ENCODE measurements around the gene CLEC9A. TPM values are rescaled to one million over a fixed set of nuclear protein-coding genes. Genes with fewer than 3 reads are reported as not detected.
A peak's percentile ranks its signal among the peaks of the same experiment; 100 is the strongest.

Gene CLEC9A
- total RNA-seq, 1 donor: 8.3 TPM

GRCh38 chr12:10065241-10065640, 34.8 kb downstream of the CLEC9A start:
- DNase-seq (ENCODE audit: low read depth in 2 of 3, low spot score in 2 of 3): no peak

- DNase-seq (ENCODE audit: low read depth in 2 of 3, low spot score in 2 of 3): no peak
Observed at GRCh38 chr12:10067264-10067663, 36.8 kb downstream of the CLEC9A start.

DNA sequence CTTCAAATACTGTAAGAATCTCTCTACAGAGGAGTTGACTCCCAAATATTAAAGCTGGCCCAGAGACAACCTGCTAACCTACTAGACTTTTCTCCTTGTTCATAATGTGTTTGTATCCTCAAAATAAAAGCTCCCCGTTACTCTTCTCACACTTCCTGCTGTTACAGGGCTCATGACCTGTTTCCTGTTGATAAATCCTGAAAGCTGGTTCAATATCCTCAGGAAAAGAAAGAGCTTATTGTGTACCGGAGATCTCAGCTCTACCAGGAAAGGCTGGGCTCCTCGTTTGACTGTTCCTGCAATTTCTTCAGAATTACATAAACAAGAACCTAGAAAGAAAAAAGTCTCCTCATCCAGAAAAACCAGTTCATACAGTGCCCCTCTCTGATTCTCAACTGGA, 37.5 kb downstream of the CLEC9A start:
- DNase-seq (ENCODE audit: low read depth in 2 of 3, low spot score in 2 of 3): peak in 2 of 3 donors; percentile 27 to 54

DNA sequence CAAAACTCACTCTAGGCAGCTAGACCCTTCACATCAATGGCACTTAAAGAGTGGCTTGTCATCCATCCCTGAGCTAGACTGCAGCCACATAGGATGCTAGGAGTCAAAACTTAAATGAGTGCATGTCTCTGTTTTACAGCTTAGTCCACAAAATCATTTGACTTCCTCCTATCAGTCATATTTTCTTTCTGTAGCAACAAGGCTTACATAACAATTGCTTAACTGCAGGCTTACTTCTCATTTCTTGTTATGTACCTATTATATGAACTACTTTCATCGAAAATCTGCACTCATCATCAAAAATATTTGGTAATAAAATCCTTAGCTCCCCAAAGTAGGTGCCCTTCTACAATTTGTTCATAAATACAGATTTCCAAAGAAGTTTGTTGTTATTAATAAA, 38.2 kb downstream of the CLEC9A start:
- peak in 2 of 3 donors; percentile 37 to 77 for DNase-seq (ENCODE audit: low read depth in 2 of 3, low spot score in 2 of 3)

GRCh38 chr12:10069099-10069498, 38.6 kb downstream of the CLEC9A start:
- peak in 2 of 3 donors; percentile 78 to 91 for DNase-seq (ENCODE audit: low read depth in 2 of 3, low spot score in 2 of 3)

- DNase-seq (ENCODE audit: low read depth in 2 of 3, low spot score in 2 of 3): no peak
Observed at GRCh38 chr12:10069976-10070375, 39.5 kb downstream of the CLEC9A start.

DNA sequence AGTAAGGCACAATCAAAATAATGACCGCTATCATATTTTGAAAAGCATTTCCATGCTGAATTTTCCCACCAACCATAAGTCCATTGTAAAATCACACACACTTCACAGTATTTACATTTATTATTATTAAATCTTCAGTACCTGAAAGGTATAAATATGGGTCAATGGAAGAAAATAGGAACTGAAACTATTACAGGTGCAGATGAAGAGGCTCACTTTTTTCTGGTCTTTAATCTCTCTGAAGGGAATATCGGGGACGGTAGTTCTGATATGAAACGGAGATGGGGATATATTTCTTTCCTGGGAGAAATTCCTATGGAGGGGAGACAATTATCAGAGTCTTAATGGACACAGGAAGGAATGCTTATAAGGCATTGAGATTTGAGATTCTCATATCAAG, 39.9 kb downstream of the CLEC9A start:
- no peak for DNase-seq (ENCODE audit: low read depth in 2 of 3, low spot score in 2 of 3)

- DNase-seq (ENCODE audit: low read depth in 2 of 3, low spot score in 2 of 3): no peak
Observed at GRCh38 chr12:10072131-10072530, 41.6 kb downstream of the CLEC9A start.

DNA sequence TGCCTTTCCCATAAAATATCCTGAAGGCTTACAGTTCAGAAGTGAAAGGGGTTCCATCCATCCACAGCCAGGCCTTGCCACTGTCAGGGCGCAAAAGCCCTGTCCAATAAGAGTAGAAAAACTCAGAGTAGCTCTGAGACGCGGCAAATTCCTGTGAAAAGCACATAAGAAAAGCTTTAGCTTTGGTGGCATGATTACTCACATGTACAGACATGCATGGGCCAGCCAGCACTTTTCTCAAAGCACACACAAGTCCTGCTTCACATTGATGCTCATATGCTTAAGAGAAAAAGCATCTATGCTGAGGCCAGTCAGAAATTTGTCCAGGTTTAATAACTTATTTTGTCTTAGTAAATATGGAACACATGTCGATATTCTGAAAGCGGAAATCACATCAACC, 42.8 kb downstream of the CLEC9A start:
- DNase-seq (ENCODE audit: low read depth in 2 of 3, low spot score in 2 of 3): no peak

DNA sequence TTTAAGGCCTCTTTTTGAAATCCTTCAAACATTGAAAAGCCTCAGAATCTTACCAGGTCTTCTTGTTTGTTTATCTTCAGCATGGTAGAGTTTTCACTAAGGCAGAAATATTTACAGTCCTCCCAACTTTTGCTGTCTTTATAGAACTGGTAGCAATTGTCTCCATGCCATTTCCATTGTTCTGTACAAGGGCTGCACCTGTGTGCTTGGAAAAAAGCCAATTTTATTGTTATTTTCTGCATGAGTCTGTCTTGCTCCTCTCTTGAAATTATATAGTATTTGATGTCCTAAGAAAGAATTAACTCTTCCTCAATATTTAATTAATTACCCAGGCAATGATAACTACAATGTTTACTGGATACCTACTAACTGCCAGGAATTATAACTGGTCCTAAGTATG, 45.0 kb downstream of the CLEC9A start:
- no peak for DNase-seq (ENCODE audit: low read depth in 2 of 3, low spot score in 2 of 3)

DNA sequence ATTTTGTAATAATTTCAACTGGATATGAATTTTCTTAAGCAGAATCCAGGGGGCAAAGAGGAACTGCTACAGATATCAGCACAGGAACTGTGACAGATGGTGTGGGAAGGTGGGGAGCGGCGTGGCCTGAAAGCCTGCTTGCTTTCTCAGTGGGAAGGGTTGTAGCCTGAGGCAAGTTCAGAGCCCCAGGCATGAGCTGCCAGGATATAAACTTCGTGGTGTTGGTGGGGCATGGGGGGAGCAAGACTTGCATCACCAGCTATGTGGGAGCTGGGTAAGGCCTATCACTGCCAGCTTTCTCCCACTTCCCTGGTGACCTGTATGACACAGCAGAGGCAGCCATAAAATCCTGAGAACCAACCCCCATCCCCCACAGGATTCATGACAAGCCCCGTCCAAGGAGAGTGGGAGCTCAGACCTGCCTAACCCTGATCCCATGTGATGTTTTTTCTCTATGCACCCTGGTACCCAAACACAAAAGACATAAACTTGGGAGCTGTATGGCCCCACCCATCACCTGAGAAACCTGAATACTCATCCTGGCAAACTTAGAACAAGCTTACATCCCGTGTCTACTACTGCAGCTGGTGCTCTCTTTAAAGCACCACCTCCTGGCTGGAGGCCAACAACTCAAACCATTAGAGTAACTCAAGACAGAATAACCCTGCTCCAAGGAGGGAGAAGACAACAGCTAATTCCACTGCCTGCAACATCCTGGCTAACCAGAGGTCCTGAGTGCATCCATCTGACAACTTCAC, 51.8 kb downstream of the CLEC9A start:
- peak in 2 of 3 donors; percentile 22 to 43 for DNase-seq (ENCODE audit: low read depth in 2 of 3, low spot score in 2 of 3)

DNA sequence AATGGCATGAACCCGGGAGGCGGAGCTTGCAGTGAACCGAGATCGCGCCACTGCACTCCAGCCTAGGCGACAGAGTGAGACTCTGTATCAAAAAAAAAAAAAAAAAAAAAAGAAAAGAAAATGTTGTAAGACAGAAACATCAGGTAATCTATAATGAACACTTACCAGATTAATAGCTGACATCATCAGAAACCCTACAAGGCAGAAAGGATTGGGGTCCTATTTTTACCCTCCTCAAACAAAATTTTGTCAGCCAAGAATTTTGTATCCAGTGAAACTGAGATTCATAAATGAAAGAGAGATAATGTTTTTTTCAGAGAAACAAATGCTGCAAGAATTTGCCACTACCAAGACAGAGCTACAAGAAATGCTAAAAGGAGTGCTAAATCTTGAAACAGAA, 54.3 kb downstream of the CLEC9A start:
- no peak for DNase-seq (ENCODE audit: low read depth in 2 of 3, low spot score in 2 of 3)

GRCh38 chr12:10086387-10086786, 55.9 kb downstream of the CLEC9A start:
- no peak for DNase-seq (ENCODE audit: low read depth in 2 of 3, low spot score in 2 of 3)

DNA sequence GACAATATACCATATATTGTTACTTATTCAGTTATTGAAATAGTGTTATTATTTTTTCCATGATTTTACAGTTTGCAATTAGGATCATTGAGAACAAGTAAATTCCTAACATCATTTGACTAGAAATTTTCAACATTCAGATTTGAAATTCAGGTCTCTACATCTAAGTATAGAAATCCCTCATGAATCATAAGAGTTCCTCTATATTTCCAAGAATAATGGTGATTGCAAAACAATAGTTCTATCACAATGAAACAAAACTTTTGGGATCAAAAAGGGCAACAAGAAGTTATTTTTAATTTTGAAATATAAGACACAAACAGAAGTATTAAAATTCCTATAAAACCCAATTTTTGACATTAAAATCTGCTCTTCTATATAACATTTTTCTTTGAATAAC, 57.5 kb downstream of the CLEC9A start:
- no peak for DNase-seq (ENCODE audit: low read depth in 2 of 3, low spot score in 2 of 3)

DNA sequence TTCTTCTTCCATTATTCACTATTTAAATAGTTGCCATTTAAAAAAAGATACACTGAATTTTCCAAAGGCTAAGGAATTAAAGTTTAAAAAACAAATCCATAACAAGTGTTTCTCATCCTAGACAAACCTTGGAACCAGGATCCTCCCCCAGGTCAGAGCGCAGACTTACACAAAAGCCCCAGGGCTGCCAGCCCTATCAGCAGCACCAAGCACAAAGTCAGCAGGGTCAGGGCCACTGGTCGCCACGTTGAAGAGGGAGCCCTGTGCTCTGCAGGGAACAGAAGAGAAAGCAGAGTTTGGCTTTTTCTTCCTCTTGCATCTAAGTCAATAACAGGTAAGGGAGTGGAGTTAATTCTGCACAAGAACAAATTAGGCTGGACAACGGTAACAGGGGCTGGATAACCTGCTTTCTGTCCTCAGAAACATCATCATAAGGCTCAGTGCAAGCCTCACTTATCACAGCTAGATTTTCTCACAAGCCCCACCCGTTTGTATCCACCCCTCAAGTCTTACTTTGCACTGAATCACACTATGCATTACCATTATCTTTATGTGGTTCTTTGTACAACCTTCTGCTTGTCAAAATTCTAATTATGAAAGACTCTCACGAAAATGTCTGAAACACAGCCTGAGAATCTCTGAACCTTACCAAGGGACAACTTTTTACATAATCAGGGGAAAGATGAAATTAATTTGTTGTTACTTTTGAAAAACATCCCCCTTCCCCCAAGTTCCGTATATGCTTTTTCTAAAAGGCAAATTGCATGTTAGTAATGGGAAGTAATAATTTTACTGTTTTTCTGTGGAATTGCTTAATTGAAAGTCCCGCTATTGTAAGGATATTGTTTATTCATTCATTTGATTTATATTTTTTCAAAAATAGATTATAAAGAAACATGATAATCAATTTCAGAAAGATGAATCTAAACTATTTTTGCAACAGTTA, 58.7 kb downstream of the CLEC9A start:
- no peak for DNase-seq (ENCODE audit: low read depth in 2 of 3, low spot score in 2 of 3)

GRCh38 chr12:10094646-10095395, 64.3 kb downstream of the CLEC9A start:
- DNase-seq (ENCODE audit: low read depth in 2 of 3, low spot score in 2 of 3): no peak

DNA sequence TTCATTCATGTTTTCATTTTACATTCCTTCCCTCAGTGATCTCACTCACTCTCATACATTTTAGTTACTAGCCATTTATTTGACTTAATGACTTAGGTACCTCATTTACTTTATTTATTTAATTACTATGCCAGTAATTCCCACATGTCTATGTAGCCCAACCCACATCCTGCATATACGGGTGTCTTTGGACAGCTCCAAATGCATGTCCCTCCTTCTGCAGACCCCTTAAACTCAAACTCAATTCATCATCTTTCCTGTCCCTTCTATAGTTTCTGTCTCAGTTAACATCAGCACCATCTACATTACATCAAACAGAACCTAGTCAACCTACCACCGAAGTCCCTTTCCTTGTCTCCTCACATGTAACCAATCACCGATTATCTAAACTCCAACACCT, 65.5 kb downstream of the CLEC9A start:
- no peak for DNase-seq (ENCODE audit: low read depth in 2 of 3, low spot score in 2 of 3)

DNA sequence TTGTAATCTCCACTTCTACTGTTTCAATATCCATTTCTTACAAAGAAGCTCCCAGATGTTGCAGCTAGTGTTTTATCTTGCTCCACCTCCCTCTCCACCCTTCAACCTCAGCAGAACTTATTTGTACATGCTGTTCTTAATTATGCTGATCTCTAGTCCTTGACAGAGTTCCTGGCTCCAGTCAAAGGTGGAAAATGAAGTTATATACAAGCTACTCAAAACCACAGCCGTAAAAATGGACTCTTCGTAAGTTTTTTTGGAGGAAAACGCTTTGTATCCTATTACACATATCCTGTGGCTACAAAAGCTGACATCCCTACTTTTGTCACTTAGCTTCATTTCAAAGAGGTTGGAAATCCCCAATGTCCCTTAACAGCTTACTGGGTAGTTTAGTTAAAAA, 67.0 kb downstream of the CLEC9A start:
- peak in 1 of 3 donors; percentile 25 for DNase-seq (ENCODE audit: low read depth in 2 of 3, low spot score in 2 of 3)

GRCh38 chr12:10098791-10099190, 68.3 kb downstream of the CLEC9A start, which contains the start of gene CLEC1A:
Gene CLEC1A, minus strand, starts transcription at chr12:10098985. Its CDS starts 63 bp downstream, at chr12:10098922.
- no peak for DNase-seq (ENCODE audit: low read depth in 2 of 3, low spot score in 2 of 3)

GRCh38 chr12:10101042-10101579, 70.6 kb downstream of the CLEC9A start:
- no peak for DNase-seq (ENCODE audit: low read depth in 2 of 3, low spot score in 2 of 3)
